ENCODE data around the gene IP6K1. TPM values are rescaled to one million over a fixed set of nuclear protein-coding genes. Genes with fewer than 3 reads are reported as not detected.
"Not testable (repeated sequence)": the region's sequence is repeated elsewhere in the genome, so short reads cannot be mapped to it uniquely, and the experiment has no call there.

IP6K1 gene
- total RNA-seq, 2 donors from 2014 or later, result 24.0 to 30.9 TPM

DNA sequence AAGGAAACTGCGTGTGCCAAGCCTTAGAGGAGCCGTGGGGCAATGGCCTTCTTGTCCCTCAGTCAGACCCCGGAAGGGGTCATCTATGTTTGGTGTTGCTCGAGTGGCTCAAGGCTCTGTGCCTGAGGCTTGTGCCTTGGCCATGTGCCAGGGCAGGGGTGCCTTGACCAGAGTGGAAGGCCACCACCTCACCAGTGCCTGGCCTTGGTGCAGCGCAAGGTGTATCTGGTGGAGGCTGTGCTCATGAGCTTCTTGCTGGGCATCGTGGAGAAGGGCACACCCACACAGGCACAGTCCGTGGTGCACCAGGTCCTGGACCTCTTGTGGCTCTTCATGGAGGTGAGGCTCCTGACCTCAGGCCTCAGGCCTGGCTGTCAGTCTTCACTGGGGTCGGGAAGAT, 86.3 kb downstream of the IP6K1 start:
- DNase-seq (ENCODE audit: low spot score), result no peak
- peaks cover 24% of the 10 kb centered on the region for H3K36me3 ChIP-seq
- no peak overlapping the region for H3K4me3 ChIP-seq
- no peak for TF ChIP-seq CTCF (IDR thresholded peaks at IDR 0.05)
- peaks cover 0 to 14% of the 10 kb centered on the region in 2 donors for H3K4me1 ChIP-seq
- H3K9me3 ChIP-seq, result no peaks in the 10 kb centered on the region
- H3K27ac ChIP-seq, result no peak overlapping the region
- H3K27me3 ChIP-seq, result no peaks in the 10 kb centered on the region

GRCh38 chr3:49699281-49699979, 86.9 kb downstream of the IP6K1 start:
- peak overlapping the region in 1 of 2 donors; percentile 53 for H3K27ac ChIP-seq
- peaks cover 18% of the 10 kb centered on the region for H3K36me3 ChIP-seq
- H3K27me3 ChIP-seq, result no peaks in the 10 kb centered on the region
- no peak for DNase-seq (ENCODE audit: low spot score)
- H3K9me3 ChIP-seq, result no peaks in the 10 kb centered on the region
- H3K4me3 ChIP-seq, result no peak overlapping the region
- peaks cover 0 to 14% of the 10 kb centered on the region in 2 donors for H3K4me1 ChIP-seq
- TF ChIP-seq CTCF (IDR thresholded peaks at IDR 0.05), result no peak

- not testable (repeated sequence) for H3K4me3 ChIP-seq; H3K27me3 ChIP-seq; DNase-seq (ENCODE audit: low spot score); H3K9me3 ChIP-seq
- Histone ChIP-seq H3K27ac (peak overlapping the region in 1 of 2 donors; percentile 35), H3K4me1 (peaks cover 0 to 28% of the 10 kb centered on the region in 2 donors), H3K36me3 (peaks cover 10% of the 10 kb centered on the region)
Measured at GRCh38 chr3:49695350-49696015, 90.9 kb downstream of the IP6K1 start.

- H3K4me1 ChIP-seq, result peaks cover 0 to 30% of the 10 kb centered on the region in 2 donors
- H3K4me3 ChIP-seq, H3K27ac ChIP-seq: not testable (repeated sequence)
Measured at GRCh38 chr3:49694409-49695070, 91.8 kb downstream of the IP6K1 start.

GRCh38 chr3:49691481-49691880, 94.9 kb downstream of the IP6K1 start:
- H3K36me3 ChIP-seq; H3K27ac ChIP-seq; H3K27me3 ChIP-seq; H3K9me3 ChIP-seq; DNase-seq (ENCODE audit: low spot score); H3K4me3 ChIP-seq: not testable (repeated sequence)
- peaks cover 0 to 38% of the 10 kb centered on the region in 2 donors for H3K4me1 ChIP-seq

More at GRCh38 chr3:49694409-49695070, 91.8 kb downstream of the IP6K1 start:
- H3K36me3 ChIP-seq, result peaks cover 10% of the 10 kb centered on the region
- H3K9me3 ChIP-seq; H3K27me3 ChIP-seq; DNase-seq (ENCODE audit: low spot score): not testable (repeated sequence)

DNA sequence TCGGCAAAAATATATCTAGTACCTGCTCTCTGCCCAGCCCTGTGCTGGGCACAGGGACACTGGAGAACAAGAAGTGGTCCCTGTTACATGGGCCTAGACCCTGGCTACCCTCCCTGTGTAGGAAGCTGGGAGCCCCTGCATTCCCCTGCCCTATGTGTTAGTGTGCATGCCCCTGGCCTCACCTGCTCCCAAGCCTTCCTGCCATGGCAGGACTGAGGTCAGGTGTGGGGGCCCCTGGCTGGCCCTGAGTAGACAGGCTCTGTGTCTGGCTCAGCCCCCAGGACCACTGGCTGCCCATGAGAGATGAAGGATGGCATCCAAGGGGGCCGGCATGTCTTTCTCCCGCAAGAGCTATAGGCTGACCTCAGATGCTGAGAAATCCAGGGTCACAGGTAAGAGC, 95.5 kb downstream of the IP6K1 start:
- H3K27me3 ChIP-seq; DNase-seq (ENCODE audit: low spot score); H3K36me3 ChIP-seq; H3K9me3 ChIP-seq; H3K4me3 ChIP-seq; H3K27ac ChIP-seq: not testable (repeated sequence)
- peaks cover 0 to 44% of the 10 kb centered on the region in 2 donors for H3K4me1 ChIP-seq

GRCh38 chr3:49689908-49690624, 96.3 kb downstream of the IP6K1 start:
- Histone ChIP-seq H3K27ac (peak overlapping the region; percentile 71 to 88), H3K4me3 (peak overlapping the region; percentile 82 to 97), H3K4me1 (peaks cover 0 to 44% of the 10 kb centered on the region in 2 donors)
- not testable (repeated sequence) for H3K27me3 ChIP-seq; DNase-seq (ENCODE audit: low spot score); H3K9me3 ChIP-seq; H3K36me3 ChIP-seq
